Heart left ventricle (tissue), 16 donors: ENCODE measurements around the gene MACO1. TPM values are rescaled to one million over a fixed set of nuclear protein-coding genes. Genes with fewer than 3 reads are reported as not detected.

ENCODE experiments used
- ATAC-seq, 4 donors: fragments of 200-7000 bp; cut with Tn5 transposase; one replicate each; pipeline ENCODE4 v1.9.1; 2020 to 2022; ENCODE audit warnings: moderate library complexity in 4 of 4, mild to moderate bottlenecking in 3 of 4, moderate number of reproducible peaks in 1 of 4
- DNase-seq, 5 donors: peaks; one replicate each; pipeline ENCODE4 v3.0.0-alpha.2; 2020
- H3K27ac ChIP-seq, 12 donors: fragments of 200-600 bp; sonication (generic) in 4 of 12; one replicate each; pipeline versions ENCODE4 v1.5.0 to v1.8.0; 2016 to 2022; ENCODE audit warnings: mild to moderate bottlenecking in 2 of 12
- H3K27me3 ChIP-seq, 9 donors: fragments of 200-600 bp; sonication (generic) in 2 of 9; one replicate each; pipeline versions ENCODE4 v1.5.1 to v1.8.0; 2016 to 2022; ENCODE audit warnings: mild to moderate bottlenecking in 3 of 9
- H3K36me3 ChIP-seq, 9 donors: fragments of 200-600 bp; sonication (generic) in 2 of 9; one replicate each; pipeline versions ENCODE4 v1.5.0 to v1.8.0; 2018 to 2022; ENCODE audit warnings: mild to moderate bottlenecking in 2 of 9
- H3K4me1 ChIP-seq, 12 donors: fragments of 200-600 bp; sonication (generic) in 4 of 12; one replicate each; pipeline versions ENCODE4 v1.5.0 to v1.8.0; 2016 to 2022; ENCODE audit warnings: mild to moderate bottlenecking in 3 of 12
- H3K4me3 ChIP-seq, 12 donors: fragments of 200-600 bp; sonication (generic) in 4 of 12; one replicate each; pipeline versions ENCODE4 v1.5.0 to v1.8.0; 2017 to 2022; ENCODE audit warnings: mild to moderate bottlenecking in 9 of 12, moderate library complexity in 4 of 12
- H3K9me3 ChIP-seq, 12 donors: fragments of 200-600 bp; sonication (generic) in 4 of 12; one replicate each; pipeline versions ENCODE4 v1.5.0 to v1.8.0; 2016 to 2022; ENCODE audit warnings: mild to moderate bottlenecking in 1 of 12
- CTCF ChIP-seq, 12 donors: fragments of 200-600 bp; sonication (generic) in 4 of 12; IDR thresholded peaks; one replicate each; pipeline versions ENCODE4 v1.5.0 to v1.8.0; 2018 to 2022; ENCODE audit warnings: antibody characterized with exemption in 12 of 12, mild to moderate bottlenecking in 5 of 12
- POLR2A ChIP-seq, 2 donors: fragments of 450-650 bp; IDR thresholded peaks; one replicate each; pipeline ENCODE4 v1.6.1; 2017; ENCODE audit warnings: antibody characterized with exemption in 2 of 2, mild to moderate bottlenecking in 2 of 2, moderate library complexity in 2 of 2
- WGBS, 4 donors: extraction: QIAGEN DNeasy Blood & Tissue Kit in 2 of 4; methylation state at CpG; one replicate each; pipeline versions ENCODE4 v1.1.5 to v1.1.7; 2013 to 2018; 5-methylcytosine and 5-hydroxymethylcytosine counted together
- intact Hi-C, 10 donors: fragments of 100-400 bp; cut with DNase I; formaldehyde crosslinking; loops; one replicate each; pipeline versions ENCODE4 v1.11.1 to v1.14.2; 2022
- polyA plus RNA-seq, 2 donors: library from polyadenylated mRNA; stranded (reverse); fragments of 200-250 nt; gene quantifications; one replicate each; pipeline ENCODE4 v1.2.3, GENCODE V29; 2013
- total RNA-seq, 9 donors: library from RNA; depleted of rRNA in 2 of 9; stranded (reverse); fragments of >200 nt in 2 of 9; fragmentation: NEBNext Ultra II Directional in 3 of 9; extraction: Animal tissue kit (Norgen Biotek cat#: 25700) in 3 of 9; gene quantifications; one replicate each; pipeline versions ENCODE4 v1.1.0 to v1.2.4, GENCODE V29; 2016 to 2023
- donor health status: ischemic (EF 13 %, LVEDD 7.1; RV severe dilation, severe dysfunction).
- donor health status: healthy with polysubstance abuse.
- donor health status: DM: no; HTN: yes; CAD: no.
- donor health status: DM: no; HTN: no; CAD: no.
- donor health status: ischemic (EF 25% LVEDD 6.9; RV normal size, moderate dysfunction).
- donor health status: ischemic (EF 25% LVEDD 5.7; RV mildly dilated, moderate dysfunction).
- donor health status: healthy.
- donor health status: DM: yes; HTN: yes; CAD: no.
- donor health status: ischemic (EF 35%, LVEDD 5.7; RV mildly dilated, moderate dysfunction).
- donor health status: nonischemic (EF 11% LVEDD 7.7; RV severe dilation, severe dysfunction).
- donor health status: DM: yes; HTN: yes; CAD: no.
- donor health status: PGD.
- donor health status: ischemic (EF 29% LVEDD 5.4; RV normal size, mild dysfunction).
- donor health status: nonischemic (EF 23%, LVEDD 6.1; RV moderate dilation, normal function).

The MACO1 gene
- total and polyA plus RNA-seq, 11 donors: 5.8 to 21.0 (median 14.0) TPM

DNA sequence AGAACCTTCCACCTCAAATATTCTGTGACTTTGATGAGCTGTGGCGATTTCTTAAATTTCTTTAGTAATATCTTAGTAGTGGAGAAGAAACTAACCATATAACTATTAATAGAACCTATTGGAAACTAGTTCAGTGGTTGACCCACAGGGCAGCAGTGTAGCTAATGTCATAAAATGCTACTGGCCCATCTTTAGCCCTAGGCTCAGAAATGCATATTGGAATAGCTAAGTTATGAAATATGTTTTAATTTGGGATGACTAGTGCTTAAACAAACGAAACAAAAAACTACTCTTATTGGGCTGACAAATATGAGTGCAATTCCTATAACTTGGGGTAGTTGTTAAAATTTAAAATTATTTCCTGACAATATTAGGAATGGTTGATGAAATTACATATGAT is 20.2 kb downstream of the MACO1 start:
- Histone ChIP-seq H3K27me3 (no peaks in the 10 kb centered on the region), H3K36me3 (peaks cover 0 to 77% (median 55%) of the 10 kb centered on the region in 9 donors), H3K4me1 (peaks cover 0 to 12% (median 4%) of the 10 kb centered on the region in 12 donors), H3K27ac (no peak overlapping the region), H3K4me3 (no peak overlapping the region), H3K9me3 (no peaks in the 10 kb centered on the region)
- no peak for ATAC-seq
- TF ChIP-seq POLR2A (IDR thresholded peaks at IDR 0.05) (no peak), CTCF (IDR thresholded peaks at IDR 0.05) (no peak)
- WGBS, 4 donors: 89 to 94% (median 92%) methylated on average over 2 of the region's 2 CpGs
- intact Hi-C loops: no loop called here
- no peak for DNase-seq

DNA sequence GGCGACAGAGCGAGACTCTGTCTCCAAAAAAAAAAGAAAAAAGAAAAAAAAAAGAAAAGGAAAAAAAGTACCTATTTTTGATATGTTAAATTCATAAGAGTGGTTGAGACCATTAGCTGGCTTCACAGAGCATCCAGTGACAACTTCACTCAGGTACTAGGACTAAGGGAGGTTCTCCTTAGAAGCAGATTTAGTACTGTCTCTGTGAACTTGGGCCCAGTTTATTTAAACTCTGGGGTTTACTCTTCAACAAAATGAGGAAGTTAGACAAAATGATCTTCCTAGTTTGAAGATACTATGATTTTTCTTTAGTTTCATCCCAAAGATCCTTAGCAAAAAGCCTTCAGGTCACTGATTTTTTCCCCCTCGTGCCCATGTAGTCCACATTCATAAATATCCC is 21.2 kb downstream of the MACO1 start:
- H3K27ac ChIP-seq: no peak overlapping the region

DNA sequence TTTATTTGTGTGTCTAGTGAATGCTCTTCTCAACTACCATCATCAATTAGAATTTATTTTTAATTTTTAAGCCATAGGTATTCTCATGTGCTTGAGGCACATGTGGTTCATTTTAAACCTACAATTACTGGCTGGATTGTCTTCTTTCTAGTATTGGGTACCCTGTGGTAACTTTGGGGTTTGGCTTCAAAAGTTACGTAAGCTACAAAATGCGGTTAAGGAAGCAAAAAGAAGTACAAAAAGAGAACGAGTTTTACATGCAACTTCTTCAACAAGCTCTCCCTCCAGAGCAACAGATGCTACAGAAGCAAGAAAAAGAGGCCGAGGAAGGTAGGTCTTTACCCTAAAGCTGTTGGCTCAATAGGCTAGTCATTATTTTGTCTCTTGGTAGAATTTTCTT is 25.8 kb downstream of the MACO1 start:
- 82 to 93% (median 92%) methylated on average over 4 of the region's 4 CpGs for WGBS, 4 donors
- DNase-seq: no peak

More for the DNA sequence above, 21.2 kb downstream of the MACO1 start:
- Histone ChIP-seq H3K4me3 (no peak overlapping the region), H3K36me3 (peaks cover 0 to 83% (median 61%) of the 10 kb centered on the region in 9 donors), H3K4me1 (peaks cover 0 to 20% (median 0%) of the 10 kb centered on the region in 12 donors), H3K27me3 (no peaks in the 10 kb centered on the region), H3K9me3 (no peaks in the 10 kb centered on the region)
- no peak for TF ChIP-seq POLR2A (IDR thresholded peaks at IDR 0.05)
- no peak for TF ChIP-seq CTCF (IDR thresholded peaks at IDR 0.05)
- intact Hi-C loops: no loop called here
- DNase-seq: no peak
- WGBS, 4 donors: 92 to 96% (median 95%) methylated on average over 3 of the region's 3 CpGs
- no peak for ATAC-seq

More for the DNA sequence above, 25.8 kb downstream of the MACO1 start:
- peaks cover 0 to 77% (median 57%) of the 10 kb centered on the region in 9 donors for H3K36me3 ChIP-seq
- no peak for TF ChIP-seq CTCF (IDR thresholded peaks at IDR 0.05)
- TF ChIP-seq POLR2A (IDR thresholded peaks at IDR 0.05): no peak
- no peaks in the 10 kb centered on the region for H3K9me3 ChIP-seq
- no peak overlapping the region for H3K4me3 ChIP-seq
- H3K27ac ChIP-seq: no peak overlapping the region
- H3K4me1 ChIP-seq: peaks cover 0 to 32% (median 3%) of the 10 kb centered on the region in 12 donors
- intact Hi-C loops: no loop called here
- ATAC-seq: no peak
- no peaks in the 10 kb centered on the region for H3K27me3 ChIP-seq
